Peyer's patch (tissue), 4 donors: ENCODE measurements around the gene AGO3.

Source experiments
- CTCF ChIP-seq, 6 experiments: fragments of 450-650 bp in 4 of 6; fragments of 200-600 bp in 2 of 6; sonication (generic) in 1 of 6; IDR thresholded peaks; one replicate each; pipeline ENCODE4 v1.5.1; 2017 to 2019; ENCODE audit warnings: antibody characterized with exemption in 6 of 6, mild to moderate bottlenecking in 3 of 6, moderate library complexity in 1 of 6
- POLR2A ChIP-seq, 2 donors: fragments of 450-650 bp; IDR thresholded peaks; one replicate each; pipeline ENCODE4 v1.5.1; 2017; ENCODE audit warnings: antibody characterized with exemption in 2 of 2, mild to moderate bottlenecking in 2 of 2, moderate library complexity in 2 of 2

GRCh38 chr1:35901235-35901634 is 29.7 kb upstream of the AGO3 start:
- TF ChIP-seq POLR2A (IDR thresholded peaks at IDR 0.05) (no peak), CTCF (IDR thresholded peaks at IDR 0.05) (no peak)
